Mesothelial cell of epicardium (in vitro differentiated cells): ENCODE measurements around the gene FAM25C. TPM values are rescaled to one million over a fixed set of nuclear protein-coding genes. Genes with fewer than 3 reads are reported as not detected.
"Not testable (repeated sequence)": the region's sequence is repeated elsewhere in the genome, so short reads cannot be mapped to it uniquely, and the experiment has no call there.

Experiments
- DNase-seq, 2 experiments: peaks; one replicate each; pipeline ENCODE4 v3.0.0; 2021; ENCODE audit warnings: low spot score in 2 of 2; ENCODE audit not compliant: unreplicated experiment in 2 of 2
- H3K27ac Mint-ChIP-seq: 2 replicates; pipeline ENCODE4 v1.8.0; 2021; ENCODE audit warnings: mixed read lengths
- H3K27me3 Mint-ChIP-seq: 2 replicates; pipeline ENCODE4 v1.8.0; 2021; ENCODE audit warnings: low read depth, mixed read lengths
- H3K36me3 Mint-ChIP-seq: 2 replicates; pipeline ENCODE4 v1.8.0; 2021; ENCODE audit warnings: mixed read lengths
- H3K4me1 Mint-ChIP-seq: 2 replicates; pipeline ENCODE4 v1.8.0; 2021; ENCODE audit warnings: mixed read lengths
- H3K4me3 Mint-ChIP-seq: 2 replicates; pipeline ENCODE4 v1.8.0; 2021; ENCODE audit warnings: mild to moderate bottlenecking, moderate library complexity, mixed read lengths
- H3K9me3 Mint-ChIP-seq: 2 replicates; pipeline ENCODE4 v1.8.0; 2021; ENCODE audit warnings: mixed read lengths
- total RNA-seq: library from RNA; stranded (reverse); gene quantifications from 3 replicates; pipeline ENCODE4 v1.2.1, GENCODE V29; 2021

Gene FAM25C
- total RNA-seq, 1 donor from 2014 or later = not detected

DNA sequence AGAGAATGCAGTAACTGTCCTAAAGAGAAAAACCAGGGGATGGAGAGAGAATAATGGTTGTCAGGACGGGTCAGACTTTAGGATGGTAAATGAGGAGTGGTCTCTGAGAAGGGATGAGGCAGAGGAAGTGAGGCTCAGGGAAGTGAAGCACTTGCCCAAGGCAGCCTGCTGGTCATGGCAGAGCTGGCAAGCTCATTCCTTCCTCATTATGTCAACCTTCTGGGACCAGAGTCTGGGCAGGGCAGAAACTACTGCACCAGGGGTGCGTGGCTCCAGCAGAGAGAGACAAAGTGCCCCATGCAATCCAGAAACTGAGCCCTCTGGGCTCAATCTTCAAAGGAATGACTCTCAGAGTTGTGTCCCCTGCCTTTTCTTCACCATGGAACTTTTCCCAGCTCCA is 27.5 kb downstream of the FAM25C start:
- H3K27me3 Mint-ChIP-seq, H3K36me3 Mint-ChIP-seq, H3K9me3 Mint-ChIP-seq, H3K4me3 Mint-ChIP-seq, H3K27ac Mint-ChIP-seq, DNase-seq, H3K4me1 Mint-ChIP-seq: not testable (repeated sequence)

DNA sequence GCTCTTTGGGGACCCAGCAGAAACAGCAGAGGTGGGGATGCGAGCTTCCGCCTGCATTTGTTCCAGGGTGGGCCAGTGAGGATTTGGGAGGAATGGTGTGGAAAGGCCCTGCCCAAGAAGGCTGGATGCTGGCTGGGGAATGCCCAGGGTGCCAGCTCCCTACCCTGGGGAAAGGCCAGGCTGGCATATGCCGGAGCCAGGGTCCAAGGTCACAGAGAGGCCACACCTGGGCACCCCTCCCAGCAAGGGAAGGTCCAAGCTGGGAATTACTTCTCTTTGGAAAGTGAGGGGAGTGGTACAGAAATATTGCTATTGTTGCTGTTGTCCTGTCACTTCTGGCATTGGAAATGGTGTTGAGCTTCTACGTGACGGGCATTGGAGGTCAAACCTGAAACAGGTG is 28.0 kb downstream of the FAM25C start:
- not testable (repeated sequence) for H3K27me3 Mint-ChIP-seq, H3K4me1 Mint-ChIP-seq

DNA sequence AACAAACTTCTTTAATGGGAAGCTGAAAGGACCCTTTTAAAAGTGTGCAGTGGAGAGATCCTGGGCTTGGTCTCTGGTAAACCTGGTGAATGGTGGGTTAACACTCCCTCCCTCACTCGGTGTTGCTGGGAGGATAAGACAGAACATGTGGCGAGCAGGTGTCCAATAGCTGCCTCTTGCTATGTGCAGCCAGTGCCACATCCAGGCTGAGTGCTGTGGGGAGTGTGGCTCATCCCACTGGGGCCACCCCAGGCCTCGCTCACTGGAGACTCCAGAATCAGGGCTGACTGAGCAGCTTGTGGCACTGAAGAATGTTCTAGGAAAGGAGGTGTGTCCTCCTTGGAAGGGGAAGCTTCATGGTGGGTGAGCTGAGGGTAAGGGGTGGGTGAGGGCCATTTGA is 29.5 kb downstream of the FAM25C start:
- H3K9me3 Mint-ChIP-seq, H3K27me3 Mint-ChIP-seq, DNase-seq, H3K4me1 Mint-ChIP-seq, H3K27ac Mint-ChIP-seq, H3K4me3 Mint-ChIP-seq, H3K36me3 Mint-ChIP-seq: not testable (repeated sequence)

More for the DNA sequence above, 28.0 kb downstream of the FAM25C start:
- not testable (repeated sequence) for H3K27ac Mint-ChIP-seq, H3K9me3 Mint-ChIP-seq, DNase-seq, H3K36me3 Mint-ChIP-seq, H3K4me3 Mint-ChIP-seq

GRCh38 chr10:47968988-47969387 is 30.6 kb downstream of the FAM25C start:
- H3K27ac Mint-ChIP-seq, H3K36me3 Mint-ChIP-seq, H3K9me3 Mint-ChIP-seq, DNase-seq, H3K4me1 Mint-ChIP-seq, H3K4me3 Mint-ChIP-seq, H3K27me3 Mint-ChIP-seq: not testable (repeated sequence)

DNA sequence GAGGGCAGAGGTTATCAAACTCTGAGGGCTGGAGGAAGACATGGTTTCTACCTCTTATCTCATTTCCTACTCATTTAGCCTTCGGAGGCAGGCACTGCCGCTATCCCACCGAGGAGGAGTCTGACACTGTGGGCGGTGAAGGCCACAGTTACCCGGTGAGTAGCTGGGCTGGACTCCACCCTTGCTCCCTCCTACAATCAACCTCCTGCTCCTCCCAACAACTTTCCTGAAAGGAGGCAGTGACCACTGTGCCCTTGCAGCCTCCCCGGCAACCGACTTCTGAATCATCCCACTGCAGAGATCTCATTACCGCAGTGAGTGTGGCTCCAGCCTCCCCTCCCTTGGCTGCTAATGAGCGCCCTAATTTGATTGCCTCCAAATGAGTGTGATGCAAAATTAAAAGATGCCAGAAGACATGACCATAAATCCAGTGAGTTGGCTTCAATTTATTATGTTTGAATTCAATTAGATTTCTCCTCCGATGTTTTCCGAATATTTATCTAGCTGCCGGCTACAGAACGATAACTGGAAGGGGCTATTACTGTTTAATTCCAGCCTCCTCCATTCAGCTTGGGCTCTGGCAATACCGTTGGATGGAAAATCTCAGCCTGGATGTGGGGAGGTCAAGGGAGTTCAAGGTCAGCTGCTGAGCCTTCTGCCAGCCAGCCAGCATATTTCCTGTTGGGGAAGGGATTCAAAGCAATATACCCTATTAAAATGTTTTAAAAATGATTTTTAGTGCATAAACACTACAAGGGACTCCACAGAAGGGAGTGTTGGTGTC is 35.1 kb downstream of the FAM25C start:
- not testable (repeated sequence) for H3K27ac Mint-ChIP-seq, H3K4me3 Mint-ChIP-seq, H3K4me1 Mint-ChIP-seq, H3K27me3 Mint-ChIP-seq, H3K9me3 Mint-ChIP-seq, DNase-seq, H3K36me3 Mint-ChIP-seq

- not testable (repeated sequence) for H3K27me3 Mint-ChIP-seq, H3K4me1 Mint-ChIP-seq, H3K36me3 Mint-ChIP-seq, DNase-seq, H3K27ac Mint-ChIP-seq, H3K4me3 Mint-ChIP-seq, H3K9me3 Mint-ChIP-seq
Measured at GRCh38 chr10:47962785-47963184, 36.8 kb downstream of the FAM25C start.

DNA sequence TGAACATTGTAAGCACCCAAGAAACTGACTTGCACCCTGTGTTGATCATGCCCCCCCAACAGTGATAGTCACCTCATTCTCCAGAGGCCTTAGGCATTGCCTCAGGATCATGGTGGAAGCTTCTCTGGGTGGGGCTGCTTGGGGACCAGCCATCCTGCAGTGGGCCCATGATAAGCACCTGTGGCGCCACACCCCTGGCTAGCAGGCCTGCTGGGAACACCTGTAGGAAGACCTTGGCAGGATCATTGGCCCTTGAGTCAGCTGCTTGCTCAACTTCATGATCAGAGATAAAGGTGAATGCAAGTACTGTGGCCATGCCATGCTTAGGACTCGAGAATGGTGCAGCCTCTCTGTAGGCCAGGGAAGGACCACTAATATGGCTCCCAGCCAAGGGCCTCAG is 38.9 kb downstream of the FAM25C start:
- not testable (repeated sequence) for H3K36me3 Mint-ChIP-seq, H3K27ac Mint-ChIP-seq, H3K4me1 Mint-ChIP-seq, DNase-seq, H3K27me3 Mint-ChIP-seq, H3K9me3 Mint-ChIP-seq, H3K4me3 Mint-ChIP-seq

GRCh38 chr10:47959677-47960076 is 39.9 kb downstream of the FAM25C start:
- H3K27ac Mint-ChIP-seq, H3K27me3 Mint-ChIP-seq, H3K4me1 Mint-ChIP-seq, DNase-seq, H3K4me3 Mint-ChIP-seq, H3K9me3 Mint-ChIP-seq, H3K36me3 Mint-ChIP-seq: not testable (repeated sequence)

GRCh38 chr10:47957158-47957557 is 42.4 kb downstream of the FAM25C start:
- H3K27me3 Mint-ChIP-seq, H3K27ac Mint-ChIP-seq, H3K9me3 Mint-ChIP-seq, H3K4me1 Mint-ChIP-seq, H3K36me3 Mint-ChIP-seq, H3K4me3 Mint-ChIP-seq, DNase-seq: not testable (repeated sequence)

DNA sequence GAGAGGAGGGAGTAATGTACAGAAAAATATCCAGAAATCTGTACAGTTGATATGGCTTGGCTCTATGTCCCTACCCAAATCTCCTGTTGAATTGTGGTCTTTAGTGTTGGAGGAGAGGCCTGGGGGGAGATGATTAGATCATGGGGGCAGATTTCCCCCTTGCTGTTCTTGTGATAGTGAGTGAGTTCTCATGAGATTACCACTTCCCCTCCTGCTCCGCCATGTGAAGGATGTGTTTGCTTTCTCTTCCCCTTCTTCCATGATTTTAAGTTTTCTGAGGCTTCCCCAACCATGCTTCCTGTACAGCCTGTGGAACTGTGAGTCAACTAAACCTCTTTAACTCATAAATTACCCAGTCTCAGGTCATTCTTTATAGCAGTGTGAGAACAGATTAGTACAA is 52.2 kb downstream of the FAM25C start:
- H3K27me3 Mint-ChIP-seq, H3K27ac Mint-ChIP-seq, H3K4me1 Mint-ChIP-seq, DNase-seq, H3K9me3 Mint-ChIP-seq, H3K4me3 Mint-ChIP-seq, H3K36me3 Mint-ChIP-seq: not testable (repeated sequence)

Other genes starting within 250 kb of the FAM25C start
- gene SYT15B, start 236.2 kb downstream of the FAM25C start, total RNA-seq = 0.73 to 1.3 TPM (median 0.81 TPM) in 3 replicates
- gene NPY4R2, start 81.1 kb downstream of the FAM25C start, total RNA-seq = 0.14 TPM in 1 of 3 replicates, not detected in the others